ENCODE measurements around the gene SH2D1A. TPM values are rescaled to one million over a fixed set of nuclear protein-coding genes. Genes with fewer than 3 reads are reported as not detected.
A peak's percentile ranks its signal among the peaks of the same experiment; 100 is the strongest.

Gene SH2D1A
- total and polyA plus RNA-seq, 4 donors, result 0.27 to 2.1 (median 0.65) TPM

DNA sequence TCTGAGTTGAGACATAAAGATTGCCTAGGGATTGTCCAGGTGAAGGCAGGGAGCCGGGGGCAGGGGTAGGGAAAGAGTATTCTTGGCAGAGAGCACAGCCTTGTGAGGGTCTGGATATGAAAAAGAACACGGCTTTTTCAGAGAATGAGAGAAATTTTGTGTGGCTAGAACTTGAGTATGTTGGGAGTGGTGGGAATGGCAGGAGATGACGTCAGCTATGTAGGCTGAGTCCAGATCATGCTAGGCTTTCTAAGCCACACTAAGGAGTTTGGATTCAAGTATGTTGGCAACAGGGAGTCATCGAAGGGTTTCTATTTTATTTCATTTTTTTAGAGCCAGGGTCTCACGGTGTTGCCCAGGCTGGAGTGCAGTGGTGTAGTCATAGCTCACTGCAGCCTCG lies 40.0 kb downstream of the SH2D1A start:
- TF ChIP-seq TAF1 (conservative IDR thresholded peaks at IDR 0.05) (no peak), HNF4G (IDR thresholded peaks at IDR 0.05) (no peak), FOXA1 (IDR thresholded peaks at IDR 0.05) (no peak), FOXA2 (IDR thresholded peaks at IDR 0.05) (no peak), RXRA (IDR thresholded peaks at IDR 0.05) (no peak), YY1 (IDR thresholded peaks at IDR 0.05) (no peak), MAX (IDR thresholded peaks at IDR 0.05) (no peak), GABPA (IDR thresholded peaks at IDR 0.05 in 1 of 2, conservative IDR thresholded peaks at IDR 0.05 in 1 of 2) (no peak), NR2F2 (IDR thresholded peaks at IDR 0.05) (no peak)
- TF ChIP-seq, protein P1, sequence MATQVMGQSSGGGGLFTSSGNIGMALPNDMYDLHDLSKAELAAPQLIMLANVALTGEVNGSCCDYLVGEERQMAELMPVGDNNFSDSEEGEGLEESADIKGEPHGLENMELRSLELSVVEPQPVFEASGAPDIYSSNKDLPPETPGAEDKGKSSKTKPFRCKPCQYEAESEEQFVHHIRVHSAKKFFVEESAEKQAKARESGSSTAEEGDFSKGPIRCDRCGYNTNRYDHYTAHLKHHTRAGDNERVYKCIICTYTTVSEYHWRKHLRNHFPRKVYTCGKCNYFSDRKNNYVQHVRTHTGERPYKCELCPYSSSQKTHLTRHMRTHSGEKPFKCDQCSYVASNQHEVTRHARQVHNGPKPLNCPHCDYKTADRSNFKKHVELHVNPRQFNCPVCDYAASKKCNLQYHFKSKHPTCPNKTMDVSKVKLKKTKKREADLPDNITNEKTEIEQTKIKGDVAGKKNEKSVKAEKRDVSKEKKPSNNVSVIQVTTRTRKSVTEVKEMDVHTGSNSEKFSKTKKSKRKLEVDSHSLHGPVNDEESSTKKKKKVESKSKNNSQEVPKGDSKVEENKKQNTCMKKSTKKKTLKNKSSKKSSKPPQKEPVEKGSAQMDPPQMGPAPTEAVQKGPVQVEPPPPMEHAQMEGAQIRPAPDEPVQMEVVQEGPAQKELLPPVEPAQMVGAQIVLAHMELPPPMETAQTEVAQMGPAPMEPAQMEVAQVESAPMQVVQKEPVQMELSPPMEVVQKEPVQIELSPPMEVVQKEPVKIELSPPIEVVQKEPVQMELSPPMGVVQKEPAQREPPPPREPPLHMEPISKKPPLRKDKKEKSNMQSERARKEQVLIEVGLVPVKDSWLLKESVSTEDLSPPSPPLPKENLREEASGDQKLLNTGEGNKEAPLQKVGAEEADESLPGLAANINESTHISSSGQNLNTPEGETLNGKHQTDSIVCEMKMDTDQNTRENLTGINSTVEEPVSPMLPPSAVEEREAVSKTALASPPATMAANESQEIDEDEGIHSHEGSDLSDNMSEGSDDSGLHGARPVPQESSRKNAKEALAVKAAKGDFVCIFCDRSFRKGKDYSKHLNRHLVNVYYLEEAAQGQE (IDR thresholded peaks at IDR 0.05), result no peak
- TF ChIP-seq, protein P2, sequence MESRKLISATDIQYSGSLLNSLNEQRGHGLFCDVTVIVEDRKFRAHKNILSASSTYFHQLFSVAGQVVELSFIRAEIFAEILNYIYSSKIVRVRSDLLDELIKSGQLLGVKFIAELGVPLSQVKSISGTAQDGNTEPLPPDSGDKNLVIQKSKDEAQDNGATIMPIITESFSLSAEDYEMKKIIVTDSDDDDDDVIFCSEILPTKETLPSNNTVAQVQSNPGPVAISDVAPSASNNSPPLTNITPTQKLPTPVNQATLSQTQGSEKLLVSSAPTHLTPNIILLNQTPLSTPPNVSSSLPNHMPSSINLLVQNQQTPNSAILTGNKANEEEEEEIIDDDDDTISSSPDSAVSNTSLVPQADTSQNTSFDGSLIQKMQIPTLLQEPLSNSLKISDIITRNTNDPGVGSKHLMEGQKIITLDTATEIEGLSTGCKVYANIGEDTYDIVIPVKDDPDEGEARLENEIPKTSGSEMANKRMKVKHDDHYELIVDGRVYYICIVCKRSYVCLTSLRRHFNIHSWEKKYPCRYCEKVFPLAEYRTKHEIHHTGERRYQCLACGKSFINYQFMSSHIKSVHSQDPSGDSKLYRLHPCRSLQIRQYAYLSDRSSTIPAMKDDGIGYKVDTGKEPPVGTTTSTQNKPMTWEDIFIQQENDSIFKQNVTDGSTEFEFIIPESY (IDR thresholded peaks at IDR 0.05), result no peak
- Histone ChIP-seq H3K9me3 (ENCODE audit: control insufficient read depth in 4 of 4, low read length in 3 of 4) (no peaks in the 10 kb centered on the region), H3K9ac (ENCODE audit: low read depth in 1 of 2, low read length in 2 of 2) (no peak overlapping the region), H3K36me3 (ENCODE audit: control insufficient read depth in 4 of 4, insufficient read depth in 3 of 4, low read depth in 1 of 4, low read length in 3 of 4) (no peaks in the 10 kb centered on the region), H3K27ac (ENCODE audit: low read depth in 1 of 2, low read length in 2 of 2) (no peak overlapping the region), H3K4me3 (ENCODE audit: low read depth in 1 of 3, low read length in 3 of 3) (no peak overlapping the region), H3K4me1 (ENCODE audit: control insufficient read depth in 4 of 4, insufficient read depth in 4 of 4, low read length in 3 of 4) (no peaks in the 10 kb centered on the region), H3K27me3 (ENCODE audit: control insufficient read depth in 4 of 4, insufficient read depth in 4 of 4, low read length in 3 of 4) (no peaks in the 10 kb centered on the region)
- DNase-seq (ENCODE audit: low spot score), result no peak
- 77% methylated on average over 6 of the region's 6 CpGs for WGBS

GRCh38 chrX:124388562-124388961 lies 42.2 kb downstream of the SH2D1A start:
- peak; percentile 53 for DNase-seq (ENCODE audit: low spot score)
- Histone ChIP-seq H3K9me3 (ENCODE audit: control insufficient read depth in 4 of 4, low read length in 3 of 4) (no peaks in the 10 kb centered on the region), H3K4me3 (ENCODE audit: low read depth in 1 of 3, low read length in 3 of 3) (no peak overlapping the region), H3K27ac (ENCODE audit: low read depth in 1 of 2, low read length in 2 of 2) (no peak overlapping the region), H3K4me1 (ENCODE audit: control insufficient read depth in 4 of 4, insufficient read depth in 4 of 4, low read length in 3 of 4) (no peaks in the 10 kb centered on the region), H3K36me3 (ENCODE audit: control insufficient read depth in 4 of 4, insufficient read depth in 3 of 4, low read depth in 1 of 4, low read length in 3 of 4) (no peaks in the 10 kb centered on the region), H3K9ac (ENCODE audit: low read depth in 1 of 2, low read length in 2 of 2) (no peak overlapping the region), H3K27me3 (ENCODE audit: control insufficient read depth in 4 of 4, insufficient read depth in 4 of 4, low read length in 3 of 4) (no peaks in the 10 kb centered on the region)
- TF ChIP-seq RAD21 (IDR thresholded peaks at IDR 0.05) (peak; percentile 76 to 89), CTCF (IDR thresholded peaks at IDR 0.05; ENCODE audit: low read depth, low read length, missing input control) (peak; percentile 59)
- TF ChIP-seq, protein P1 (IDR thresholded peaks at IDR 0.05), result no peak
- 0% methylated on average over 2 of the region's 2 CpGs for WGBS
